HG02852 (cell line): ENCODE measurements around the gene NTM.

Source experiments
- ATAC-seq: cut with Tn5 transposase; IDR thresholded peaks from one replicate; pipeline ENCODE4 v1.9.1; 2021; ENCODE audit warnings: mild to moderate bottlenecking, moderate library complexity; ENCODE audit not compliant: unreplicated experiment

NTM gene

GRCh38 chr11:132022285-132022684 is 651.9 kb downstream of the NTM start:
- ATAC-seq: no peak

- ATAC-seq: no peak
Measured at GRCh38 chr11:132022733-132023478, 652.5 kb downstream of the NTM start.

- ATAC-seq: peak; percentile 92
Measured at GRCh38 chr11:132024587-132025295, 654.3 kb downstream of the NTM start.

GRCh38 chr11:132026746-132027145 is 656.3 kb downstream of the NTM start:
- ATAC-seq: no peak

GRCh38 chr11:132028380-132029240 is 658.2 kb downstream of the NTM start:
- peak; percentile 45 for ATAC-seq

GRCh38 chr11:132030896-132031295 is 660.5 kb downstream of the NTM start:
- no peak for ATAC-seq

GRCh38 chr11:132032555-132032954 is 662.1 kb downstream of the NTM start:
- no peak for ATAC-seq

GRCh38 chr11:132033051-132033450 is 662.6 kb downstream of the NTM start:
- ATAC-seq: no peak

GRCh38 chr11:132035228-132035627 is 664.8 kb downstream of the NTM start:
- ATAC-seq: no peak

- no peak for ATAC-seq
Measured at GRCh38 chr11:132035766-132036165, 665.4 kb downstream of the NTM start.

- ATAC-seq: no peak
Measured at GRCh38 chr11:132036220-132036619, 665.8 kb downstream of the NTM start.

- ATAC-seq: no peak
Measured at GRCh38 chr11:132036746-132037466, 666.5 kb downstream of the NTM start.

GRCh38 chr11:132037467-132037862 is 667.0 kb downstream of the NTM start:
- ATAC-seq: no peak

- ATAC-seq: no peak
Measured at GRCh38 chr11:132037956-132038355, 667.5 kb downstream of the NTM start.

GRCh38 chr11:132039521-132039920 is 669.1 kb downstream of the NTM start:
- ATAC-seq: no peak

GRCh38 chr11:132042296-132042695 is 671.9 kb downstream of the NTM start:
- ATAC-seq: no peak

GRCh38 chr11:132043714-132044113 is 673.3 kb downstream of the NTM start:
- ATAC-seq: no peak

- ATAC-seq: no peak
Measured at GRCh38 chr11:132045107-132045506, 674.7 kb downstream of the NTM start.

GRCh38 chr11:132046288-132046865 is 676.0 kb downstream of the NTM start:
- ATAC-seq: no peak

- no peak for ATAC-seq
Measured at GRCh38 chr11:132047167-132047566, 676.8 kb downstream of the NTM start.
